Activated T-cell treated with anti-CD3 and anti-CD28 coated beads, Interleukin-2, amount 50 U/mL, for 24 hours (primary cell): ENCODE measurements around the gene PDE4D.

ENCODE experiments used
- DNase-seq: peaks from one replicate; pipeline ENCODE4 v3.0.0-alpha.2; 2020
- H3K27ac Mint-ChIP-seq: 2 replicates; pipeline ENCODE4 v1.8.0; 2020; ENCODE audit warnings: mild to moderate bottlenecking, mixed read lengths
- H3K27me3 Mint-ChIP-seq: 2 replicates; pipeline ENCODE4 v1.8.0; 2020; ENCODE audit warnings: mixed read lengths
- H3K36me3 Mint-ChIP-seq: 2 replicates; pipeline ENCODE4 v1.8.0; 2020; ENCODE audit warnings: low read depth, mixed read lengths
- H3K4me1 Mint-ChIP-seq: 2 replicates; pipeline ENCODE4 v1.8.0; 2020; ENCODE audit warnings: low read depth, mixed read lengths
- H3K4me3 Mint-ChIP-seq: 2 replicates; pipeline ENCODE4 v1.8.0; 2020; ENCODE audit warnings: mild to moderate bottlenecking, moderate library complexity, mixed read lengths
- H3K9me3 Mint-ChIP-seq: 2 replicates; pipeline ENCODE4 v1.8.0; 2020; ENCODE audit warnings: mixed read lengths

Gene PDE4D

GRCh38 chr5:59264639-59265245 lies 628.8 kb downstream of the PDE4D start:
- no peaks in the 10 kb centered on the region for H3K4me1 Mint-ChIP-seq
- peaks cover 8% of the 10 kb centered on the region for H3K27me3 Mint-ChIP-seq
- no peak overlapping the region for H3K4me3 Mint-ChIP-seq
- DNase-seq = no peak
- H3K27ac Mint-ChIP-seq = no peak overlapping the region
- H3K36me3 Mint-ChIP-seq = no peaks in the 10 kb centered on the region
- H3K9me3 Mint-ChIP-seq = no peaks in the 10 kb centered on the region

GRCh38 chr5:59264013-59264412 lies 629.5 kb downstream of the PDE4D start:
- H3K36me3 Mint-ChIP-seq = no peaks in the 10 kb centered on the region
- no peak overlapping the region for H3K4me3 Mint-ChIP-seq
- H3K27ac Mint-ChIP-seq = no peak overlapping the region
- no peak for DNase-seq
- H3K27me3 Mint-ChIP-seq = peaks cover 12% of the 10 kb centered on the region
- H3K4me1 Mint-ChIP-seq = no peaks in the 10 kb centered on the region
- no peaks in the 10 kb centered on the region for H3K9me3 Mint-ChIP-seq

- Mint-ChIP-seq H3K4me1 (no peaks in the 10 kb centered on the region), H3K9me3 (no peaks in the 10 kb centered on the region), H3K36me3 (no peaks in the 10 kb centered on the region), H3K27ac (no peak overlapping the region), H3K4me3 (no peak overlapping the region), H3K27me3 (peaks cover 15% of the 10 kb centered on the region)
- no peak for DNase-seq
Measured at GRCh38 chr5:59261969-59262368, 631.6 kb downstream of the PDE4D start.

- Mint-ChIP-seq H3K27ac (no peak overlapping the region), H3K27me3 (peaks cover 15% of the 10 kb centered on the region)
- DNase-seq = no peak
Measured at GRCh38 chr5:59260973-59261372, 632.6 kb downstream of the PDE4D start.

GRCh38 chr5:59260200-59260599 lies 633.3 kb downstream of the PDE4D start:
- no peak for DNase-seq
- Mint-ChIP-seq H3K27ac (no peak overlapping the region), H3K27me3 (peaks cover 18% of the 10 kb centered on the region), H3K4me3 (no peak overlapping the region), H3K9me3 (no peaks in the 10 kb centered on the region), H3K36me3 (no peaks in the 10 kb centered on the region), H3K4me1 (no peaks in the 10 kb centered on the region)

More at GRCh38 chr5:59260973-59261372, 632.6 kb downstream of the PDE4D start:
- no peaks in the 10 kb centered on the region for H3K9me3 Mint-ChIP-seq
- no peaks in the 10 kb centered on the region for H3K36me3 Mint-ChIP-seq
- no peak overlapping the region for H3K4me3 Mint-ChIP-seq
- H3K4me1 Mint-ChIP-seq = no peaks in the 10 kb centered on the region

- no peak for DNase-seq
- H3K27me3 Mint-ChIP-seq = peaks cover 26% of the 10 kb centered on the region
- H3K4me3 Mint-ChIP-seq = no peak overlapping the region
- no peaks in the 10 kb centered on the region for H3K9me3 Mint-ChIP-seq
- no peaks in the 10 kb centered on the region for H3K4me1 Mint-ChIP-seq
- H3K27ac Mint-ChIP-seq = no peak overlapping the region
- H3K36me3 Mint-ChIP-seq = no peaks in the 10 kb centered on the region
Measured at GRCh38 chr5:59259237-59259636, 634.3 kb downstream of the PDE4D start.

- Mint-ChIP-seq H3K9me3 (no peaks in the 10 kb centered on the region), H3K27ac (no peak overlapping the region), H3K4me1 (no peaks in the 10 kb centered on the region), H3K27me3 (peaks cover 34% of the 10 kb centered on the region), H3K4me3 (no peak overlapping the region), H3K36me3 (no peaks in the 10 kb centered on the region)
- no peak for DNase-seq
Measured at GRCh38 chr5:59257488-59258400, 635.8 kb downstream of the PDE4D start.

GRCh38 chr5:59256331-59256730 lies 637.2 kb downstream of the PDE4D start:
- Mint-ChIP-seq H3K36me3 (no peaks in the 10 kb centered on the region), H3K27ac (no peak overlapping the region), H3K27me3 (peaks cover 43% of the 10 kb centered on the region), H3K9me3 (no peaks in the 10 kb centered on the region), H3K4me3 (no peak overlapping the region), H3K4me1 (no peaks in the 10 kb centered on the region)
- no peak for DNase-seq

GRCh38 chr5:59254055-59254687 lies 639.4 kb downstream of the PDE4D start:
- H3K4me1 Mint-ChIP-seq = no peaks in the 10 kb centered on the region
- no peaks in the 10 kb centered on the region for H3K36me3 Mint-ChIP-seq
- DNase-seq = no peak
- no peaks in the 10 kb centered on the region for H3K9me3 Mint-ChIP-seq
- H3K27ac Mint-ChIP-seq = no peak overlapping the region
- H3K4me3 Mint-ChIP-seq = no peak overlapping the region
- H3K27me3 Mint-ChIP-seq = peaks cover 38% of the 10 kb centered on the region

- Mint-ChIP-seq H3K27me3 (peaks cover 37% of the 10 kb centered on the region), H3K27ac (no peak overlapping the region), H3K9me3 (no peaks in the 10 kb centered on the region), H3K4me3 (no peak overlapping the region), H3K36me3 (no peaks in the 10 kb centered on the region), H3K4me1 (no peaks in the 10 kb centered on the region)
- no peak for DNase-seq
Measured at GRCh38 chr5:59253625-59254024, 639.9 kb downstream of the PDE4D start.

GRCh38 chr5:59251627-59252026 lies 641.9 kb downstream of the PDE4D start:
- Mint-ChIP-seq H3K36me3 (no peaks in the 10 kb centered on the region), H3K9me3 (no peaks in the 10 kb centered on the region), H3K27ac (no peak overlapping the region), H3K4me1 (peaks cover 7% of the 10 kb centered on the region), H3K4me3 (no peak overlapping the region), H3K27me3 (peaks cover 40% of the 10 kb centered on the region)
- no peak for DNase-seq

GRCh38 chr5:59249726-59250125 lies 643.8 kb downstream of the PDE4D start:
- Mint-ChIP-seq H3K27me3 (peaks cover 33% of the 10 kb centered on the region), H3K36me3 (no peaks in the 10 kb centered on the region), H3K9me3 (no peaks in the 10 kb centered on the region), H3K4me3 (no peak overlapping the region), H3K27ac (no peak overlapping the region), H3K4me1 (peaks cover 8% of the 10 kb centered on the region)
- DNase-seq = no peak

GRCh38 chr5:59249160-59249559 lies 644.4 kb downstream of the PDE4D start:
- H3K27ac Mint-ChIP-seq = no peak overlapping the region
- H3K27me3 Mint-ChIP-seq = peaks cover 29% of the 10 kb centered on the region
- no peak for DNase-seq
- peaks cover 8% of the 10 kb centered on the region for H3K4me1 Mint-ChIP-seq
- no peaks in the 10 kb centered on the region for H3K36me3 Mint-ChIP-seq
- no peaks in the 10 kb centered on the region for H3K9me3 Mint-ChIP-seq
- no peak overlapping the region for H3K4me3 Mint-ChIP-seq

GRCh38 chr5:59246882-59247281 lies 646.6 kb downstream of the PDE4D start:
- DNase-seq = no peak
- Mint-ChIP-seq H3K9me3 (no peaks in the 10 kb centered on the region), H3K36me3 (no peaks in the 10 kb centered on the region), H3K27me3 (peaks cover 18% of the 10 kb centered on the region), H3K27ac (no peak overlapping the region), H3K4me1 (peaks cover 8% of the 10 kb centered on the region), H3K4me3 (no peak overlapping the region)
